Measurements from ENCODE around the gene TMEM220. TPM values are rescaled to one million over a fixed set of nuclear protein-coding genes. Genes with fewer than 3 reads are reported as not detected.

Gene TMEM220
- total and polyA plus RNA-seq, 4 donors: 2.8 to 13.8 (median 7.1) TPM

GRCh38 chr17:10741416-10742135 lies 11.8 kb upstream of the TMEM220 start:
- 91 to 97% methylated on average over 10 of the region's 10 CpGs for WGBS, 2 donors
- no peak for TF ChIP-seq CTCF (IDR thresholded peaks at IDR 0.05; ENCODE audit: control extremely low read depth, extremely low read depth)

GRCh38 chr17:10739386-10739785 lies 9.6 kb upstream of the TMEM220 start:
- ATAC-seq (ENCODE audit: insufficient read depth, low FRiP score): no peak
- H3K27ac ChIP-seq (ENCODE audit: low read depth in 1 of 2, low read length in 1 of 2): no peak overlapping the region
- 61 to 81% methylated on average over 5 of the region's 5 CpGs for WGBS, 2 donors
- H3K4me3 ChIP-seq: no peak overlapping the region
- H3K36me3 ChIP-seq (ENCODE audit: control insufficient read depth in 4 of 4, insufficient read depth in 4 of 4, low read length in 4 of 4): no peaks in the 10 kb centered on the region
- H3K9ac ChIP-seq (ENCODE audit: insufficient read depth in 1 of 2, low read length in 2 of 2): no peak overlapping the region
- peaks cover 0 to 2% (median 0%) of the 10 kb centered on the region in 3 donors for H3K27me3 ChIP-seq (ENCODE audit: control insufficient read depth in 3 of 3, insufficient read depth in 3 of 3, low read length in 2 of 3)
- H3K4me1 ChIP-seq (ENCODE audit: control insufficient read depth in 5 of 5, insufficient read depth in 5 of 5, low read length in 5 of 5): peaks cover 0 to 10% (median 5%) of the 10 kb centered on the region in 5 donors
- no peak for TF ChIP-seq CTCF (IDR thresholded peaks at IDR 0.05; ENCODE audit: control extremely low read depth, extremely low read depth)
- DNase-seq: no peak
- H3K9me3 ChIP-seq (ENCODE audit: control insufficient read depth in 4 of 4, insufficient read depth in 3 of 4, low read length in 3 of 4): no peaks in the 10 kb centered on the region

More at GRCh38 chr17:10741416-10742135, 11.8 kb upstream of the TMEM220 start:
- peaks cover 0 to 2% (median 0%) of the 10 kb centered on the region in 3 donors for H3K27me3 ChIP-seq (ENCODE audit: control insufficient read depth in 3 of 3, insufficient read depth in 3 of 3, low read length in 2 of 3)
- DNase-seq (no peak), ATAC-seq (ENCODE audit: insufficient read depth, low FRiP score) (no peak)
- no peaks in the 10 kb centered on the region for H3K9me3 ChIP-seq (ENCODE audit: control insufficient read depth in 4 of 4, insufficient read depth in 3 of 4, low read length in 3 of 4)
- H3K27ac ChIP-seq (ENCODE audit: low read depth in 1 of 2, low read length in 1 of 2): no peak overlapping the region
- no peak overlapping the region for H3K9ac ChIP-seq (ENCODE audit: insufficient read depth in 1 of 2, low read length in 2 of 2)
- peaks cover 0 to 10% (median 5%) of the 10 kb centered on the region in 5 donors for H3K4me1 ChIP-seq (ENCODE audit: control insufficient read depth in 5 of 5, insufficient read depth in 5 of 5, low read length in 5 of 5)
- no peaks in the 10 kb centered on the region for H3K36me3 ChIP-seq (ENCODE audit: control insufficient read depth in 4 of 4, insufficient read depth in 4 of 4, low read length in 4 of 4)
- H3K4me3 ChIP-seq: no peak overlapping the region

- 48 to 63% methylated on average over 5 of the region's 5 CpGs for WGBS, 2 donors
- Histone ChIP-seq H3K27me3 (ENCODE audit: control insufficient read depth in 3 of 3, insufficient read depth in 3 of 3, low read length in 2 of 3) (peaks cover 0 to 2% (median 0%) of the 10 kb centered on the region in 3 donors), H3K4me3 (no peak overlapping the region), H3K9me3 (ENCODE audit: control insufficient read depth in 4 of 4, insufficient read depth in 3 of 4, low read length in 3 of 4) (no peaks in the 10 kb centered on the region), H3K36me3 (ENCODE audit: control insufficient read depth in 4 of 4, insufficient read depth in 4 of 4, low read length in 4 of 4) (no peaks in the 10 kb centered on the region), H3K27ac (ENCODE audit: low read depth in 1 of 2, low read length in 1 of 2) (no peak overlapping the region), H3K4me1 (ENCODE audit: control insufficient read depth in 5 of 5, insufficient read depth in 5 of 5, low read length in 5 of 5) (peaks cover 0 to 10% (median 5%) of the 10 kb centered on the region in 5 donors), H3K9ac (ENCODE audit: insufficient read depth in 1 of 2, low read length in 2 of 2) (no peak overlapping the region)
- ATAC-seq (ENCODE audit: insufficient read depth, low FRiP score): no peak
- no peak for TF ChIP-seq CTCF (IDR thresholded peaks at IDR 0.05; ENCODE audit: control extremely low read depth, extremely low read depth)
- DNase-seq: peak in 1 of 3 donors; percentile 63
These were observed 8.9 kb upstream of the TMEM220 start for GRCh38 chr17:10738521-10739258.
